ENCODE data around the gene LRRFIP1. TPM values are rescaled to one million over a fixed set of nuclear protein-coding genes. Genes with fewer than 3 reads are reported as not detected.

Gene LRRFIP1
- total and polyA plus RNA-seq, 10 of the 15 experiments (the other 5 are each of a cell fraction or from before 2014, with no cell fraction given): 36.2 to 120 (median 74.3) TPM

- no peak for TF ChIP-seq NFYB (IDR thresholded peaks at IDR 0.05; ENCODE audit: insufficient read depth, low read depth, low read length)
- TF ChIP-seq TBL1XR1 (IDR thresholded peaks at IDR 0.05; ENCODE audit: low read depth, low read length): no peak
- TF ChIP-seq SMC3 (IDR thresholded peaks at IDR 0.05; ENCODE audit: borderline replicate concordance, low read length): peak; percentile 16; the same call in 1 of the 2 replicates
- TF ChIP-seq STAT1 (conservative IDR thresholded peaks at IDR 0.05): no peak
Observed at GRCh38 chr2:237624565-237624964, 2.8 kb upstream of the LRRFIP1 start (continued).

GRCh38 chr2:237625216-237625705, 2.1 kb upstream of the LRRFIP1 start:
- no peak overlapping the region for H3K9ac ChIP-seq (ENCODE audit: control insufficient read depth, insufficient read depth, low read length)
- no peaks in the 10 kb centered on the region for H3K36me3 ChIP-seq (ENCODE audit: control insufficient read depth in 2 of 2, insufficient read depth in 2 of 2, low read length in 1 of 2)
- in situ Hi-C loops (cut with MboI) (no loop called here), intact Hi-C loops (cut with micrococcal nuclease; ENCODE audit: unreplicated experiment) (no loop called here)
- no peaks in the 10 kb centered on the region for H3K9me3 ChIP-seq (replicated peaks; ENCODE audit: control insufficient read depth, insufficient read depth, low read length)
- H3K79me2 ChIP-seq (ENCODE audit: control insufficient read depth, insufficient read depth, low read length): no peaks in the 10 kb centered on the region
- H3K27ac ChIP-seq (ENCODE audit: control insufficient read depth, insufficient read depth): no peak overlapping the region
- no TSS peak for BruUV-seq (replicated peaks)
- H3K4me2 ChIP-seq (ENCODE audit: control insufficient read depth, insufficient read depth): no peak overlapping the region
- ATAC-seq (no peak), DNase-seq (ENCODE audit: low read depth, low spot score) (no peak), FAIRE-seq (no peak)
- ChIA-PET POLR2A (no interaction called here), SMC1A (ENCODE audit: uncharacterized antibody, unreplicated experiment) (interaction anchor here (1.1 to 2.1 kb wide), 3 partner anchors 10 to 120 kb away, joined by 3 to 6 read pairs (median 4); no protein-coding TSS in a partner anchor), CTCF (interaction anchor here (0.9 to 1.9 kb wide), 4 partner anchors 8 to 233 kb away, joined by 3 to 6 read pairs (median 3); no protein-coding TSS in a partner anchor), RAD21 (ENCODE audit: unreplicated experiment) (interaction anchor here (1.0 to 1.3 kb wide), 2 partner anchors 12 to 112 kb away, joined by 3 read pairs; no protein-coding TSS in a partner anchor)
- H3K4me3 ChIP-seq: no peak overlapping the region
- 67% methylated on average over 10 of the region's 10 CpGs for WGBS (ENCODE audit: insufficient coverage, insufficient replicate concordance, low lambda C conversion rate, missing lambda C conversion rate)
- H3K4me1 ChIP-seq (ENCODE audit: control insufficient read depth, insufficient read depth, low read length): no peaks in the 10 kb centered on the region
- TF ChIP-seq SUZ12 (IDR thresholded peaks at IDR 0.05; ENCODE audit: unreplicated experiment) (no peak), ASH2L (IDR thresholded peaks at IDR 0.05; ENCODE audit: borderline replicate concordance, low read depth) (no peak), BRCA1 (IDR thresholded peaks at IDR 0.05; ENCODE audit: low read depth, low read length) (no peak), BCLAF1 (IDR thresholded peaks at IDR 0.05) (no peak), ZBTB40 (IDR thresholded peaks at IDR 0.05; ENCODE audit: borderline replicate concordance) (no peak), SPI1 (IDR thresholded peaks at IDR 0.05; ENCODE audit: borderline replicate concordance, insufficient read depth, low read depth, low read length) (no peak), HCFC1 (IDR thresholded peaks at IDR 0.05; ENCODE audit: low read length) (no peak), CEBPB (IDR thresholded peaks at IDR 0.05; ENCODE audit: borderline replicate concordance in 1 of 2, low read depth in 2 of 2, low read length in 2 of 2) (no peak), POLR2A (IDR thresholded peaks at IDR 0.05; ENCODE audit: low read depth, low read length) (no peak), HDAC6 (IDR thresholded peaks at IDR 0.05; ENCODE audit: unreplicated experiment) (no peak), ZNF384 (IDR thresholded peaks at IDR 0.05; ENCODE audit: borderline replicate concordance, low read depth, low read length) (no peak), CBFB (IDR thresholded peaks at IDR 0.05; ENCODE audit: low read depth) (no peak)
- peaks cover 7 to 12% of the 10 kb centered on the region in 2 experiments; a peak in 3 of 4 replicates for H3K27me3 ChIP-seq (replicated peaks in 1 of 2; ENCODE audit: control insufficient read depth in 2 of 2, insufficient read depth in 2 of 2, low read length in 1 of 2)
- no peaks in the 10 kb centered on the region for H4K20me1 ChIP-seq (ENCODE audit: control insufficient read depth, insufficient read depth)
- H2AFZ ChIP-seq (ENCODE audit: control insufficient read depth, low read depth, low read length): no peak overlapping the region

Data from GM12878 (cell line).